Panc1 (cell line): Measurements from ENCODE around the gene MEIOC. TPM values are rescaled to one million over a fixed set of nuclear protein-coding genes. Genes with fewer than 3 reads are reported as not detected.

Source experiments
- ATAC-seq: fragments of 200-7000 bp; cut with Tn5 transposase; 2 replicates; pipeline ENCODE4 v1.9.1; 2020; ENCODE audit warnings: mild to moderate bottlenecking, moderate library complexity
- BruUV-seq: library from RNA; stranded (reverse); fragments of 400-500 nt; replicated peaks from 2 replicates; lab custom pipeline; 2021; lab: Mats Ljungman, UMichigan
- CTCF ChIA-PET: fragments of 300-600 bp; sonication (Branson Sonifier 250); formaldehyde crosslinking; loops from one replicate; lab custom pipeline; 2022; ENCODE audit warnings: antibody characterized with exemption; lab: Charles Lee
- POLR2A ChIA-PET: fragments of 300-600 bp; sonication (Branson Sonifier 250); formaldehyde crosslinking; loops from one replicate; lab custom pipeline; 2022; ENCODE audit warnings: antibody characterized with exemption; lab: Charles Lee
- DNase-seq: peaks from one replicate; pipeline ENCODE4 v3.0.0-alpha.2; 2010; ENCODE audit warnings: low read depth, low spot score
- H3K27ac ChIP-seq: 2 replicates; pipeline ENCODE4 v1.5.1; 2011; ENCODE audit warnings: mild to moderate bottlenecking, low read length, inconsistent platforms
- H3K27me3 ChIP-seq: fragments of 200-500 bp; sonication (Bioruptor generic); 2 replicates; pipeline ENCODE4 v1.6.0; 2014; ENCODE audit warnings: low read length, inconsistent platforms; ENCODE audit not compliant: control insufficient read depth, insufficient read depth
- H3K36me3 ChIP-seq: fragments of 200-500 bp; sonication (Bioruptor generic); 2 replicates; pipeline ENCODE4 v1.5.1; 2014; ENCODE audit warnings: inconsistent platforms, mild to moderate bottlenecking, low read length, moderate library complexity; ENCODE audit not compliant: control insufficient read depth, insufficient read depth
- H3K4me1 ChIP-seq: 2 replicates; pipeline ENCODE4 v1.5.1; 2011; ENCODE audit warnings: inconsistent platforms, mild to moderate bottlenecking, low read length, moderate library complexity; ENCODE audit not compliant: control insufficient read depth, insufficient read depth
- H3K4me3 ChIP-seq, 2 experiments: 2 replicates each; pipeline ENCODE4 v1.5.1; 2011 to 2012; ENCODE audit warnings: low read depth in 2 of 2, low read length in 2 of 2, mild to moderate bottlenecking in 2 of 2, inconsistent platforms in 1 of 2, moderate library complexity in 1 of 2
- H3K9me3 ChIP-seq: fragments of 200-500 bp; sonication (Bioruptor generic); 2 replicates; pipeline ENCODE4 v1.5.1; 2014; ENCODE audit warnings: low read depth, mild to moderate bottlenecking, inconsistent platforms, low read length, moderate library complexity; ENCODE audit not compliant: control insufficient read depth, insufficient read depth
- POLR2AphosphoS5 ChIP-seq: IDR thresholded peaks from 2 replicates; pipeline ENCODE4 v1.6.1; 2012; ENCODE audit warnings: mild to moderate bottlenecking, low read depth, low read length, moderate library complexity
- SIN3A ChIP-seq: IDR thresholded peaks from 2 replicates; pipeline ENCODE4 v1.6.1; 2012; ENCODE audit warnings: low read depth, mild to moderate bottlenecking, low read length, moderate library complexity, borderline replicate concordance; ENCODE audit not compliant: insufficient read depth
- TCF7L2 ChIP-seq: IDR thresholded peaks from 2 replicates; pipeline ENCODE4 v1.6.1; 2011; ENCODE audit warnings: mild to moderate bottlenecking, low read depth, low read length, inconsistent platforms
- in situ Hi-C: cut with HindIII; loops from 2 replicates; pipeline ENCODE4 v1.10.0; 2016; ENCODE audit warnings: low sequenced_read_pairs, low pct_unique_long_range_greater_than_20kb
- intact Hi-C: fragments of 100-400 bp; cut with micrococcal nuclease; formaldehyde crosslinking; loops from one replicate; pipeline ENCODE4 v1.10.0; 2022; ENCODE audit not compliant: unreplicated experiment
- total RNA-seq: library from RNA; stranded (reverse); gene quantifications from one replicate; pipeline ENCODE4 v1.2.1, GENCODE V29; 2021; ENCODE audit not compliant: unreplicated experiment
- TF ChIP-seq, protein P1 (sequence below): fragments of 450-650 bp; IDR thresholded peaks from 2 replicates; pipeline ENCODE4 v1.5.1; 2017; ENCODE audit warnings: mild to moderate bottlenecking
- TF ChIP-seq, protein P2 (sequence below), 2 experiments: IDR thresholded peaks; 2 replicates each; pipeline ENCODE4 v1.6.1; 2011 to 2012; ENCODE audit warnings: low read depth in 2 of 2, control low read depth in 1 of 2, low read length in 1 of 2, mild to moderate bottlenecking in 1 of 2, moderate library complexity in 1 of 2; ENCODE audit not compliant: insufficient read depth in 1 of 2

MEIOC gene
- total RNA-seq, 1 experiment from 2014 or later: 0.82 TPM

DNA sequence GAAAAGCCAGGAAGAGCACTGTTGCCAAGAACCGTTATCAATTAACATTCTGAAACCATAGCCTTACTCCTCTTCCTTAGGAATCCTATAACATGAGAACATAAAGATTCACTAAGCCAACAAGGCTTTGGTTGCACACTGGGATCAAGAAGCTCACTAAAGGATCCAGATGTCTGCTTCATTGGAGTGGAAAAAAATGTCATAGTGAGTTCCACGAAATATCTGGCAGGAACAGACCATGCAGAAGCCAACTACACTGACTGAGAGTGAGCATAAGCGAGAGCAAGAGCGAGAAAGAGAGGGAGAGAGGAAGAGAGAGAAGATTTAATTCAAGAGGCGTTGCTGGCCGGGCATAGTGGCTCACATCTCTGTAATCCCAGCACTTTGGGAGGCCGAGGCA, 13.4 kb upstream of the MEIOC start:
- H3K27ac ChIP-seq: no peak overlapping the region
- intact Hi-C loops (no loop called here), in situ Hi-C loops (no loop called here)
- DNase-seq (no peak), ATAC-seq (no peak)
- ChIA-PET CTCF (no interaction called here), POLR2A (no interaction called here)
- H3K36me3 ChIP-seq: no peaks in the 10 kb centered on the region
- H3K27me3 ChIP-seq: no peaks in the 10 kb centered on the region
- no peaks in the 10 kb centered on the region for H3K4me1 ChIP-seq
- no peaks in the 10 kb centered on the region for H3K9me3 ChIP-seq
- TF ChIP-seq SIN3A (no peak), POLR2AphosphoS5 (no peak), TCF7L2 (no peak)
- TF ChIP-seq, protein P1, sequence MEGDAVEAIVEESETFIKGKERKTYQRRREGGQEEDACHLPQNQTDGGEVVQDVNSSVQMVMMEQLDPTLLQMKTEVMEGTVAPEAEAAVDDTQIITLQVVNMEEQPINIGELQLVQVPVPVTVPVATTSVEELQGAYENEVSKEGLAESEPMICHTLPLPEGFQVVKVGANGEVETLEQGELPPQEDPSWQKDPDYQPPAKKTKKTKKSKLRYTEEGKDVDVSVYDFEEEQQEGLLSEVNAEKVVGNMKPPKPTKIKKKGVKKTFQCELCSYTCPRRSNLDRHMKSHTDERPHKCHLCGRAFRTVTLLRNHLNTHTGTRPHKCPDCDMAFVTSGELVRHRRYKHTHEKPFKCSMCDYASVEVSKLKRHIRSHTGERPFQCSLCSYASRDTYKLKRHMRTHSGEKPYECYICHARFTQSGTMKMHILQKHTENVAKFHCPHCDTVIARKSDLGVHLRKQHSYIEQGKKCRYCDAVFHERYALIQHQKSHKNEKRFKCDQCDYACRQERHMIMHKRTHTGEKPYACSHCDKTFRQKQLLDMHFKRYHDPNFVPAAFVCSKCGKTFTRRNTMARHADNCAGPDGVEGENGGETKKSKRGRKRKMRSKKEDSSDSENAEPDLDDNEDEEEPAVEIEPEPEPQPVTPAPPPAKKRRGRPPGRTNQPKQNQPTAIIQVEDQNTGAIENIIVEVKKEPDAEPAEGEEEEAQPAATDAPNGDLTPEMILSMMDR: no peak
- TF ChIP-seq, protein P2, sequence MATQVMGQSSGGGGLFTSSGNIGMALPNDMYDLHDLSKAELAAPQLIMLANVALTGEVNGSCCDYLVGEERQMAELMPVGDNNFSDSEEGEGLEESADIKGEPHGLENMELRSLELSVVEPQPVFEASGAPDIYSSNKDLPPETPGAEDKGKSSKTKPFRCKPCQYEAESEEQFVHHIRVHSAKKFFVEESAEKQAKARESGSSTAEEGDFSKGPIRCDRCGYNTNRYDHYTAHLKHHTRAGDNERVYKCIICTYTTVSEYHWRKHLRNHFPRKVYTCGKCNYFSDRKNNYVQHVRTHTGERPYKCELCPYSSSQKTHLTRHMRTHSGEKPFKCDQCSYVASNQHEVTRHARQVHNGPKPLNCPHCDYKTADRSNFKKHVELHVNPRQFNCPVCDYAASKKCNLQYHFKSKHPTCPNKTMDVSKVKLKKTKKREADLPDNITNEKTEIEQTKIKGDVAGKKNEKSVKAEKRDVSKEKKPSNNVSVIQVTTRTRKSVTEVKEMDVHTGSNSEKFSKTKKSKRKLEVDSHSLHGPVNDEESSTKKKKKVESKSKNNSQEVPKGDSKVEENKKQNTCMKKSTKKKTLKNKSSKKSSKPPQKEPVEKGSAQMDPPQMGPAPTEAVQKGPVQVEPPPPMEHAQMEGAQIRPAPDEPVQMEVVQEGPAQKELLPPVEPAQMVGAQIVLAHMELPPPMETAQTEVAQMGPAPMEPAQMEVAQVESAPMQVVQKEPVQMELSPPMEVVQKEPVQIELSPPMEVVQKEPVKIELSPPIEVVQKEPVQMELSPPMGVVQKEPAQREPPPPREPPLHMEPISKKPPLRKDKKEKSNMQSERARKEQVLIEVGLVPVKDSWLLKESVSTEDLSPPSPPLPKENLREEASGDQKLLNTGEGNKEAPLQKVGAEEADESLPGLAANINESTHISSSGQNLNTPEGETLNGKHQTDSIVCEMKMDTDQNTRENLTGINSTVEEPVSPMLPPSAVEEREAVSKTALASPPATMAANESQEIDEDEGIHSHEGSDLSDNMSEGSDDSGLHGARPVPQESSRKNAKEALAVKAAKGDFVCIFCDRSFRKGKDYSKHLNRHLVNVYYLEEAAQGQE (IDR thresholded peaks at IDR 0.05; ENCODE audit: insufficient read depth in 1 of 2, low read depth in 2 of 2, low read length in 1 of 2): no peak
- H3K4me3 ChIP-seq: no peak overlapping the region
- BruUV-seq: no TSS peak

DNA sequence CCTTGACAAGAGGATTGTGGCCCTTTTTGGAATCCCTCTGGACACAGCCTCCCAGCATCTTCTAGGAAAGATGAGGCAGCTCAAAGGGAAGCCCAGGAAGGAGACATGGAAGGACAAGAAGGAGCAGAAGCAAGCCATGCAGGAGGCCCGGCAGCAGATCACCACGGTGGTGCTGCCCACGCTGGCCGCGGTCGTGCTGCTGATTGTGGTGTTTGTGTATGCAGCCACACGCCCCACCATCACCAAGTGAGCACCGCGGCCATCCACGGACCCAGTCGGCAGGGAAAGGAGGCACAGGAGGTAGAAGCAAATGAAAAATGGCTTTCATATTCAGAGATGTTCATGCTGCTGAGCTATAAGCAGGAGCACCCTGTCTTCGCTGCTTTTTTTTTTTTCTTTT, 10.9 kb upstream of the MEIOC start:
- H3K4me3 ChIP-seq: no peak overlapping the region
- TF ChIP-seq, protein P2 (IDR thresholded peaks at IDR 0.05; ENCODE audit: insufficient read depth in 1 of 2, low read depth in 2 of 2, low read length in 1 of 2): no peak
- TF ChIP-seq POLR2AphosphoS5 (no peak), TCF7L2 (no peak), SIN3A (no peak)
- TF ChIP-seq, protein P1: no peak
- H3K27me3 ChIP-seq: no peaks in the 10 kb centered on the region
- BruUV-seq: no TSS peak
- ATAC-seq: no peak
- H3K36me3 ChIP-seq: no peaks in the 10 kb centered on the region
- ChIA-PET POLR2A (no interaction called here), CTCF (no interaction called here)
- no peak for DNase-seq
- H3K9me3 ChIP-seq: no peaks in the 10 kb centered on the region
- H3K4me1 ChIP-seq: no peaks in the 10 kb centered on the region
- intact Hi-C loops (no loop called here), in situ Hi-C loops (no loop called here)
- no peak overlapping the region for H3K27ac ChIP-seq
